ENCODE results near the gene ADPRM.

- TF ChIP-seq CTCF (conservative IDR thresholded peaks at IDR 0.05; ENCODE audit: low read depth, low read length) (no peak), EZH2 (IDR thresholded peaks at IDR 0.05; ENCODE audit: low read length, unreplicated experiment) (no peak)
Observed at GRCh38 chr17:10729334-10730193, 32.2 kb downstream of the ADPRM start, which contains the start of gene TMEM220.

All from PC-3 (cell line).